ENCODE data around the gene NUFIP2. TPM values are rescaled to one million over a fixed set of nuclear protein-coding genes. Genes with fewer than 3 reads are reported as not detected.

NUFIP2 gene
- total and polyA plus RNA-seq, 2 donors (not counting 1 experiment from before 2014, with no cell fraction given): 9.6 to 83.5 TPM

DNA sequence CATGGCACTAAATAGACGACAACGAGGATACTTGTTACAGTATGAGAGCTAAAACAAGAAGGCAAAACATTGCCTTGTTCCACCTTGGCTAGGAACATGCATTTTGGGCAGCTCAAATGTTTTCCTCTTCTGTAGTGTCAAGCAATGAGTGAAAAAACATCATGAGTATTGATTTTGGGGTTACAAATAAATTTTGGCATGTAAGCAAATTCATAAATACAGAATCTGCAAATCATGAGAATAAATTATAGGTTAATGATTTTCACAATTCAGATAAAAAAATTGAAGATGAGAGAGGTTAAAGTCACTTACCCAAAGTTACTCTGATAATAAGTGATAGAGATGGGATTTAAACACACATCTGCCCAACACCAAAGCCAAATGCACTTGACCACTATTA, 28.4 kb upstream of the NUFIP2 start:
- 95% methylated on average over 2 of the region's 2 CpGs for WGBS (ENCODE audit: insufficient coverage)
- ATAC-seq (ENCODE audit: low read depth): no peak
- Histone ChIP-seq H3K36me3 (replicated peaks in 1 of 2; ENCODE audit: control extremely low read depth in 1 of 2, control insufficient read depth in 1 of 2, extremely low read depth in 1 of 2, insufficient read depth in 2 of 2, low read length in 1 of 2) (no peaks in the 10 kb centered on the region), H3K27ac (ENCODE audit: low read length in 2 of 2) (no peak overlapping the region), H3K9me3 (ENCODE audit: control extremely low read depth in 1 of 3, control insufficient read depth in 2 of 3, insufficient read depth in 1 of 3, low read length in 2 of 3) (no peaks in the 10 kb centered on the region), H3K9ac (ENCODE audit: low read length) (no peak overlapping the region), H4K20me1 (ENCODE audit: control insufficient read depth, insufficient read depth, low read length, poor library complexity, severe bottlenecking) (no peaks in the 10 kb centered on the region), H3K4me3 (ENCODE audit: control extremely low read depth in 1 of 5, extremely low read depth in 1 of 5, insufficient read depth in 1 of 5, low read depth in 2 of 5, low read length in 4 of 5) (no peak overlapping the region), H3K27me3 (replicated peaks in 1 of 4; ENCODE audit: control extremely low read depth in 1 of 4, control insufficient read depth in 3 of 4, insufficient read depth in 4 of 4, low read length in 3 of 4) (no peaks in the 10 kb centered on the region), H3K79me2 (ENCODE audit: control insufficient read depth, insufficient read depth, low read length) (no peaks in the 10 kb centered on the region), H2AFZ (ENCODE audit: insufficient read depth, low read depth, low read length, poor library complexity, severe bottlenecking) (no peak overlapping the region), H3K4me2 (replicated peaks; ENCODE audit: low read depth, low read length, poor library complexity, severe bottlenecking) (no peak overlapping the region), H3K4me1 (ENCODE audit: control insufficient read depth in 2 of 2, insufficient read depth in 2 of 2, low read length in 2 of 2) (no peaks in the 10 kb centered on the region)
- ChIA-PET POLR2A (no interaction called here), CTCF (no interaction called here)
- H3K4me1 Mint-ChIP-seq: no peaks in the 10 kb centered on the region
- no peaks in the 10 kb centered on the region for H3K27me3 Mint-ChIP-seq
- no peak for TF ChIP-seq EZH2 (IDR thresholded peaks at IDR 0.05; ENCODE audit: borderline replicate concordance, insufficient read depth, low read depth, low read length, poor library complexity, severe bottlenecking)
- TF ChIP-seq CTCF (IDR thresholded peaks at IDR 0.05): no peak
- no peak overlapping the region for H3K4me3 Mint-ChIP-seq
- H3K9me3 Mint-ChIP-seq (ENCODE audit: insufficient read depth): no peaks in the 10 kb centered on the region
- no peak for DNase-seq
- no peak overlapping the region for H3K27ac Mint-ChIP-seq
- intact Hi-C loops (cut with micrococcal nuclease): no loop called here

GRCh38 chr17:29303386-29303785, 9.4 kb upstream of the NUFIP2 start:
- H3K27me3 Mint-ChIP-seq: no peaks in the 10 kb centered on the region
- Histone ChIP-seq H3K4me3 (ENCODE audit: control extremely low read depth in 1 of 5, extremely low read depth in 1 of 5, insufficient read depth in 1 of 5, low read depth in 2 of 5, low read length in 4 of 5) (no peak overlapping the region), H3K9me3 (ENCODE audit: control extremely low read depth in 1 of 3, control insufficient read depth in 2 of 3, insufficient read depth in 1 of 3, low read length in 2 of 3) (no peaks in the 10 kb centered on the region), H3K4me1 (ENCODE audit: control insufficient read depth in 2 of 2, insufficient read depth in 2 of 2, low read length in 2 of 2) (peaks cover 10 to 17% of the 10 kb centered on the region in 2 donors), H3K27me3 (replicated peaks in 1 of 4; ENCODE audit: control extremely low read depth in 1 of 4, control insufficient read depth in 3 of 4, insufficient read depth in 4 of 4, low read length in 3 of 4) (no peaks in the 10 kb centered on the region), H3K4me2 (replicated peaks; ENCODE audit: low read depth, low read length, poor library complexity, severe bottlenecking) (peak overlapping the region; percentile 39), H3K36me3 (replicated peaks in 1 of 2; ENCODE audit: control extremely low read depth in 1 of 2, control insufficient read depth in 1 of 2, extremely low read depth in 1 of 2, insufficient read depth in 2 of 2, low read length in 1 of 2) (no peaks in the 10 kb centered on the region), H3K9ac (ENCODE audit: low read length) (no peak overlapping the region), H3K27ac (ENCODE audit: low read length in 2 of 2) (peak overlapping the region in 1 of 2 donors; percentile 18), H3K79me2 (ENCODE audit: control insufficient read depth, insufficient read depth, low read length) (no peaks in the 10 kb centered on the region), H4K20me1 (ENCODE audit: control insufficient read depth, insufficient read depth, low read length, poor library complexity, severe bottlenecking) (no peaks in the 10 kb centered on the region), H2AFZ (ENCODE audit: insufficient read depth, low read depth, low read length, poor library complexity, severe bottlenecking) (peak overlapping the region; percentile 19)
- CTCF ChIA-PET: interaction anchor here (0.7 kb wide), 3 partner anchors 41 to 172 kb away, joined by 3 read pairs; no protein-coding TSS in a partner anchor
- ATAC-seq (ENCODE audit: low read depth): no peak
- H3K9me3 Mint-ChIP-seq (ENCODE audit: insufficient read depth): no peaks in the 10 kb centered on the region
- no peak overlapping the region for H3K4me3 Mint-ChIP-seq
- intact Hi-C loops (cut with micrococcal nuclease): no loop called here
- H3K27ac Mint-ChIP-seq: no peak overlapping the region
- TF ChIP-seq EZH2 (IDR thresholded peaks at IDR 0.05; ENCODE audit: borderline replicate concordance, insufficient read depth, low read depth, low read length, poor library complexity, severe bottlenecking) (no peak), CTCF (IDR thresholded peaks at IDR 0.05) (no peak)
- no CpG with 5 or more reads among the region's 3 CpGs for WGBS (ENCODE audit: insufficient coverage)
- peaks cover 11% of the 10 kb centered on the region for H3K4me1 Mint-ChIP-seq
- no peak for DNase-seq
- POLR2A ChIA-PET: interaction anchor here (0.7 kb wide), 1 partner anchor 25 kb away, joined by 6 read pairs; no protein-coding TSS in a partner anchor
